ENCODE results near the gene KIRREL3. TPM values are rescaled to one million over a fixed set of nuclear protein-coding genes. Genes with fewer than 3 reads are reported as not detected.

Gene KIRREL3
- total and polyA plus RNA-seq, 2 donors (not counting 3 experiments of a cell fraction or from before 2014, with no cell fraction given), result not detected

- Histone ChIP-seq H3K9ac (replicated peaks; ENCODE audit: extremely low read depth, insufficient read depth, low read length) (no peak overlapping the region), H3K79me2 (ENCODE audit: control insufficient read depth, insufficient read depth, low read length) (no peaks in the 10 kb centered on the region), H4K20me1 (replicated peaks; ENCODE audit: control insufficient read depth, extremely low read depth, insufficient read depth, low read length) (no peaks in the 10 kb centered on the region), H3K4me1 (ENCODE audit: control insufficient read depth, extremely low read depth, insufficient read depth, low read length) (no peaks in the 10 kb centered on the region), H3K9me1 (replicated peaks; ENCODE audit: control insufficient read depth, extremely low read depth, insufficient read depth, low read length) (no peaks in the 10 kb centered on the region), H3K36me3 (ENCODE audit: control insufficient read depth in 2 of 2, extremely low read depth in 1 of 2, insufficient read depth in 2 of 2, low read length in 2 of 2) (no peaks in the 10 kb centered on the region), H3K9me3 (replicated peaks; ENCODE audit: control insufficient read depth, insufficient read depth, low read length) (no peaks in the 10 kb centered on the region), H3K4me2 (ENCODE audit: insufficient read depth, low read length) (no peak overlapping the region), H3K27me3 (ENCODE audit: control insufficient read depth in 2 of 2, insufficient read depth in 2 of 2, low read length in 2 of 2) (no peaks in the 10 kb centered on the region), H3K27ac (ENCODE audit: insufficient read depth, low read depth, low read length) (no peak overlapping the region), H2AFZ (ENCODE audit: low read depth, low read length) (no peak overlapping the region), H3K4me3 (replicated peaks in 1 of 3; ENCODE audit: insufficient read depth in 1 of 3, low read depth in 1 of 3, low read length in 3 of 3) (no peak overlapping the region)
- intact Hi-C loops (cut with micrococcal nuclease) (no loop called here), dilution Hi-C loops (cut with MboI; ENCODE audit: extremely low pct_ligation_motif_present, low sequenced_read_pairs) (no loop called here)
- FAIRE-seq, result no peak
- ChIA-PET POLR2A (no interaction called here), CTCF (no interaction called here)
- no peak for DNase-seq (ENCODE audit: low read depth, low spot score)
- TF ChIP-seq CTCF (IDR thresholded peaks at IDR 0.05; ENCODE audit: extremely low read depth in 1 of 2, insufficient read depth in 1 of 2, low read depth in 1 of 2, low read length in 2 of 2), result no peak
- no peak for TF ChIP-seq MYC (IDR thresholded peaks at IDR 0.05; ENCODE audit: low read depth, low read length)
- TF ChIP-seq JUN (IDR thresholded peaks at IDR 0.05; ENCODE audit: borderline replicate concordance, insufficient read depth, insufficient read length, low read depth), result no peak
- no peak for TF ChIP-seq EZH2 (IDR thresholded peaks at IDR 0.05; ENCODE audit: borderline replicate concordance, low read depth, low read length, severe bottlenecking)
- TF ChIP-seq POLR2A (IDR thresholded peaks at IDR 0.05; ENCODE audit: low read depth, low read length), result no peak
- BruUV-seq (replicated peaks), result no TSS peak
These were observed 107.8 kb downstream of the KIRREL3 start for GRCh38 chr11:126892756-126893155.

GRCh38 chr11:126891556-126892217 is 108.9 kb downstream of the KIRREL3 start:
- no peaks in the 10 kb centered on the region for H4K20me1 ChIP-seq (replicated peaks; ENCODE audit: control insufficient read depth, extremely low read depth, insufficient read depth, low read length)
- H3K27ac ChIP-seq (ENCODE audit: insufficient read depth, low read depth, low read length), result no peak overlapping the region
- no peak for TF ChIP-seq FOS (IDR thresholded peaks at IDR 0.05; ENCODE audit: borderline replicate concordance, insufficient read depth, low read length)
- TF ChIP-seq MYC (IDR thresholded peaks at IDR 0.05; ENCODE audit: low read depth, low read length), result no peak
- no peak for TF ChIP-seq POLR2A (IDR thresholded peaks at IDR 0.05; ENCODE audit: low read depth, low read length)
- TF ChIP-seq JUN (IDR thresholded peaks at IDR 0.05; ENCODE audit: borderline replicate concordance, insufficient read depth, insufficient read length, low read depth), result no peak
- no peak for TF ChIP-seq GATA2 (IDR thresholded peaks at IDR 0.05; ENCODE audit: insufficient read depth, insufficient read length, low read depth, low read length)
- TF ChIP-seq EZH2 (IDR thresholded peaks at IDR 0.05; ENCODE audit: borderline replicate concordance, low read depth, low read length, severe bottlenecking), result no peak
- H3K79me2 ChIP-seq (ENCODE audit: control insufficient read depth, insufficient read depth, low read length), result no peaks in the 10 kb centered on the region
- H3K4me2 ChIP-seq (ENCODE audit: insufficient read depth, low read length), result no peak overlapping the region
- H3K4me3 ChIP-seq (replicated peaks in 1 of 3; ENCODE audit: insufficient read depth in 1 of 3, low read depth in 1 of 3, low read length in 3 of 3), result no peak overlapping the region
- FAIRE-seq (no peak), DNase-seq (ENCODE audit: low read depth, low spot score) (no peak)
- ChIA-PET CTCF (no interaction called here), POLR2A (no interaction called here)
- no peak overlapping the region for H2AFZ ChIP-seq (ENCODE audit: low read depth, low read length)
- no peaks in the 10 kb centered on the region for H3K9me1 ChIP-seq (replicated peaks; ENCODE audit: control insufficient read depth, extremely low read depth, insufficient read depth, low read length)
- dilution Hi-C loops (cut with MboI; ENCODE audit: extremely low pct_ligation_motif_present, low sequenced_read_pairs), result no loop called here
- BruUV-seq (replicated peaks), result no TSS peak
- intact Hi-C loops (cut with micrococcal nuclease), result no loop called here
- no peaks in the 10 kb centered on the region for H3K4me1 ChIP-seq (ENCODE audit: control insufficient read depth, extremely low read depth, insufficient read depth, low read length)
- no peaks in the 10 kb centered on the region for H3K9me3 ChIP-seq (replicated peaks; ENCODE audit: control insufficient read depth, insufficient read depth, low read length)
- no peak overlapping the region for H3K9ac ChIP-seq (replicated peaks; ENCODE audit: extremely low read depth, insufficient read depth, low read length)
- no peaks in the 10 kb centered on the region for H3K27me3 ChIP-seq (ENCODE audit: control insufficient read depth in 2 of 2, insufficient read depth in 2 of 2, low read length in 2 of 2)
- H3K36me3 ChIP-seq (ENCODE audit: control insufficient read depth in 2 of 2, extremely low read depth in 1 of 2, insufficient read depth in 2 of 2, low read length in 2 of 2), result no peaks in the 10 kb centered on the region

Measured in endothelial cell of umbilical vein (primary cell).